Upper lobe of left lung (tissue), 4 donors: Measurements from ENCODE around the gene RGS7.

Experiments used
- EP300 ChIP-seq, 4 donors: sonication (generic); formaldehyde crosslinking; IDR thresholded peaks; one replicate each; pipeline ENCODE4 v1.5.1; 2017; ENCODE audit warnings: antibody characterized with exemption in 4 of 4, control low read depth in 2 of 4
- POLR2A ChIP-seq, 4 donors: fragments of 450-650 bp; IDR thresholded peaks; one replicate each; pipeline ENCODE4 v1.5.1; 2016 to 2017; ENCODE audit warnings: antibody characterized with exemption in 4 of 4, mild to moderate bottlenecking in 2 of 4
- POLR2AphosphoS5 ChIP-seq, 2 donors: sonication (generic); formaldehyde crosslinking; IDR thresholded peaks; one replicate each; pipeline ENCODE4 v1.5.1; 2017; ENCODE audit warnings: antibody characterized with exemption in 2 of 2
- TF ChIP-seq, protein P1 (sequence below), 6 experiments: fragments of 450-650 bp in 4 of 6; fragments of 200-600 bp in 2 of 6; sonication (generic) in 2 of 6; IDR thresholded peaks; one replicate each; pipeline ENCODE4 v1.5.1; 2016 to 2019; ENCODE audit warnings: antibody characterized with exemption in 6 of 6

GRCh38 chr1:240947438-240948224, 409.4 kb downstream of the RGS7 start:
- TF ChIP-seq, protein P1, sequence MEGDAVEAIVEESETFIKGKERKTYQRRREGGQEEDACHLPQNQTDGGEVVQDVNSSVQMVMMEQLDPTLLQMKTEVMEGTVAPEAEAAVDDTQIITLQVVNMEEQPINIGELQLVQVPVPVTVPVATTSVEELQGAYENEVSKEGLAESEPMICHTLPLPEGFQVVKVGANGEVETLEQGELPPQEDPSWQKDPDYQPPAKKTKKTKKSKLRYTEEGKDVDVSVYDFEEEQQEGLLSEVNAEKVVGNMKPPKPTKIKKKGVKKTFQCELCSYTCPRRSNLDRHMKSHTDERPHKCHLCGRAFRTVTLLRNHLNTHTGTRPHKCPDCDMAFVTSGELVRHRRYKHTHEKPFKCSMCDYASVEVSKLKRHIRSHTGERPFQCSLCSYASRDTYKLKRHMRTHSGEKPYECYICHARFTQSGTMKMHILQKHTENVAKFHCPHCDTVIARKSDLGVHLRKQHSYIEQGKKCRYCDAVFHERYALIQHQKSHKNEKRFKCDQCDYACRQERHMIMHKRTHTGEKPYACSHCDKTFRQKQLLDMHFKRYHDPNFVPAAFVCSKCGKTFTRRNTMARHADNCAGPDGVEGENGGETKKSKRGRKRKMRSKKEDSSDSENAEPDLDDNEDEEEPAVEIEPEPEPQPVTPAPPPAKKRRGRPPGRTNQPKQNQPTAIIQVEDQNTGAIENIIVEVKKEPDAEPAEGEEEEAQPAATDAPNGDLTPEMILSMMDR (IDR thresholded peaks at IDR 0.05), result no peak
- TF ChIP-seq POLR2A (IDR thresholded peaks at IDR 0.05) (no peak), POLR2AphosphoS5 (IDR thresholded peaks at IDR 0.05) (no peak), EP300 (IDR thresholded peaks at IDR 0.05) (no peak)
